A549 (cell line): Measurements from ENCODE around the gene TRPV4. TPM values are rescaled to one million over a fixed set of nuclear protein-coding genes. Genes with fewer than 3 reads are reported as not detected.

Experiments used
- ATAC-seq, 2 experiments: fragments of 200-7000 bp in 1 of 2; fragments of >200 bp in 1 of 2; cut with Nextera tagmentation in 1 of 2; cut with Tn5 transposase in 1 of 2; 3 replicates each; pipeline versions ENCODE4 v1.8.0 to v1.9.1; 2018 to 2020; ENCODE audit warnings: mild to moderate bottlenecking in 1 of 2, moderate library complexity in 1 of 2
- CTCF ChIA-PET: fragments of 300-600 bp; sonication (Branson Sonifier 250); formaldehyde crosslinking; extraction: SDS; loops from one replicate; lab custom pipeline; 2021; ENCODE audit warnings: antibody characterized with exemption, inconsistent platforms; lab: Yijun Ruan, JAX
- POLR2A ChIA-PET: fragments of 350-600 bp; formaldehyde crosslinking; extraction: SDS; loops from one replicate; lab custom pipeline; 2021; ENCODE audit warnings: antibody characterized with exemption, inconsistent platforms; lab: Yijun Ruan, JAX
- DNase-seq, 2 experiments: peaks; one replicate each; pipeline versions ENCODE4 v3.0.0 to v3.0.0-alpha.2; 2011 to 2016; ENCODE audit warnings: low read depth in 1 of 2, low spot score in 1 of 2
- FAIRE-seq: peaks from 2 replicates; lab custom pipeline; 2011; peaks lifted over from hg19 to GRCh38; lab: Jason Lieb, UNC
- H3K27ac ChIP-seq, 2 experiments: fragments of >200 bp; sonication (Bioruptor Twin); formaldehyde crosslinking; 3 replicates each; pipeline ENCODE4 v1.5.1; 2016 to 2017
- H3K4me1 ChIP-seq: fragments of >200 bp; sonication (Bioruptor Twin); formaldehyde crosslinking; 3 replicates; pipeline ENCODE4 v1.6.1; 2016
- H3K4me2 ChIP-seq: fragments of >200 bp; sonication (Bioruptor Twin); formaldehyde crosslinking; 3 replicates; pipeline ENCODE4 v1.6.1; 2016
- H3K4me3 ChIP-seq: fragments of >200 bp; sonication (Bioruptor Twin); formaldehyde crosslinking; 3 replicates; pipeline ENCODE4 v1.5.1; 2016
- H3K9me3 ChIP-seq: fragments of >200 bp; sonication (Bioruptor Twin); formaldehyde crosslinking; 3 replicates; pipeline ENCODE4 v1.6.1; 2016
- BHLHE40 ChIP-seq: IDR thresholded peaks from 2 replicates; pipeline ENCODE4 v1.6.1; 2012; ENCODE audit warnings: low read depth, low read length, inconsistent platforms
- CBX2 ChIP-seq: fragments of 200-600 bp; sonication (generic); IDR thresholded peaks from 2 replicates; pipeline ENCODE4 v1.6.1; 2016; ENCODE audit warnings: low read depth, mild to moderate bottlenecking, borderline replicate concordance
- CEBPB ChIP-seq, 2 experiments: fragments of >200 bp in 1 of 2; sonication (Bioruptor Twin) in 1 of 2; formaldehyde crosslinking in 1 of 2; IDR thresholded peaks; 2 replicates each; pipeline ENCODE4 v1.6.1; 2012 to 2016
- EHMT2 ChIP-seq: fragments of 200-600 bp; sonication (generic); IDR thresholded peaks from 2 replicates; pipeline ENCODE4 v1.6.1; 2016; ENCODE audit warnings: antibody characterized with exemption, low read depth, mild to moderate bottlenecking, moderate library complexity
- ELK1 ChIP-seq: fragments of 150-350 bp; IDR thresholded peaks from 2 replicates; pipeline ENCODE4 v1.6.1; 2014; ENCODE audit warnings: low read depth, mild to moderate bottlenecking, low read length
- FOSB ChIP-seq: fragments of 250-450 bp; sonication (Bioruptor Pico); IDR thresholded peaks from 2 replicates; pipeline ENCODE4 v1.5.0; 2020; ENCODE audit warnings: mild to moderate bottlenecking, moderate library complexity
- FOSL2 ChIP-seq, 2 experiments: fragments of 450-650 bp in 1 of 2; fragments of >200 bp in 1 of 2; sonication (Bioruptor Twin) in 1 of 2; formaldehyde crosslinking; IDR thresholded peaks; 2 replicates each; pipeline versions ENCODE4 v1.5.0 to v1.6.1; 2016 to 2020; ENCODE audit warnings: mild to moderate bottlenecking in 1 of 2, moderate library complexity in 1 of 2
- FOXS1 ChIP-seq: fragments of 250-450 bp; sonication (Bioruptor Pico); IDR thresholded peaks from 2 replicates; pipeline ENCODE4 v1.5.0; 2020; ENCODE audit warnings: mild to moderate bottlenecking, moderate library complexity
- HES2 ChIP-seq: fragments of >200 bp; sonication (Bioruptor Twin); formaldehyde crosslinking; IDR thresholded peaks from 2 replicates; pipeline ENCODE4 v1.6.1; 2016
- HOXA7 ChIP-seq: fragments of 250-450 bp; sonication (Bioruptor Pico); IDR thresholded peaks from 2 replicates; pipeline ENCODE4 v1.5.0; 2020; ENCODE audit warnings: mild to moderate bottlenecking, moderate library complexity
- HOXB13 ChIP-seq: fragments of 250-450 bp; sonication (Bioruptor Pico); IDR thresholded peaks from 2 replicates; pipeline ENCODE4 v1.5.0; 2020; ENCODE audit warnings: low read depth, mild to moderate bottlenecking, moderate library complexity
- JUN ChIP-seq, 2 experiments: fragments of >200 bp; sonication (Bioruptor Twin); formaldehyde crosslinking; IDR thresholded peaks; 2 replicates in 1 of 2; 3 replicates in 1 of 2; pipeline ENCODE4 v1.6.1; 2016 to 2017
- KDM1A ChIP-seq: fragments of 200-600 bp; sonication (generic); IDR thresholded peaks from 2 replicates; pipeline ENCODE4 v1.6.1; 2016; ENCODE audit warnings: low read depth, mild to moderate bottlenecking
- KDM5A ChIP-seq: fragments of 200-600 bp; sonication (generic); IDR thresholded peaks from 2 replicates; pipeline ENCODE4 v1.6.1; 2016; ENCODE audit warnings: antibody characterized with exemption, mild to moderate bottlenecking
- MAFK ChIP-seq: fragments of 450-650 bp; IDR thresholded peaks from 2 replicates; pipeline ENCODE4 v1.6.1; 2014; ENCODE audit not compliant: partially characterized antibody
- NPAS2 ChIP-seq: fragments of 250-450 bp; sonication (Bioruptor Pico); IDR thresholded peaks from 2 replicates; pipeline ENCODE4 v1.8.0; 2022; ENCODE audit warnings: mild to moderate bottlenecking, moderate library complexity, borderline replicate concordance
- PHF8 ChIP-seq: fragments of 200-600 bp; sonication (generic); IDR thresholded peaks from 2 replicates; pipeline ENCODE4 v1.6.1; 2016; ENCODE audit warnings: low read depth, mild to moderate bottlenecking, antibody characterized with exemption, moderate library complexity, borderline replicate concordance
- RAD21 ChIP-seq, 2 experiments: fragments of >200 bp in 1 of 2; sonication (Bioruptor Twin) in 1 of 2; formaldehyde crosslinking in 1 of 2; IDR thresholded peaks in 1 of 2; conservative IDR thresholded peaks in 1 of 2; 2 replicates in 1 of 2; 3 replicates in 1 of 2; pipeline ENCODE4 v1.6.1; 2012 to 2018; ENCODE audit warnings: inconsistent platforms in 1 of 2
- SREBF2 ChIP-seq: fragments of 450-650 bp; IDR thresholded peaks from 2 replicates; pipeline ENCODE4 v1.6.1; 2014; ENCODE audit warnings: mild to moderate bottlenecking, moderate library complexity
- USF2 ChIP-seq: fragments of 450-650 bp; IDR thresholded peaks from 2 replicates; pipeline ENCODE4 v1.6.1; 2014; ENCODE audit warnings: antibody characterized with exemption
- ZFP36 ChIP-seq: fragments of 450-650 bp; IDR thresholded peaks from 2 replicates; pipeline ENCODE4 v1.6.1; 2014; ENCODE audit warnings: borderline replicate concordance; ENCODE audit not compliant: partially characterized antibody
- ZNF302 ChIP-seq: fragments of 250-450 bp; sonication (Bioruptor Pico); IDR thresholded peaks from 2 replicates; pipeline ENCODE4 v1.9.0; 2021; ENCODE audit warnings: inconsistent platforms, mild to moderate bottlenecking, moderate library complexity
- WGBS: methylation state at CpG from one replicate; pipeline ENCODE4 v1.1.6; 2017; ENCODE audit errors: missing lambda C conversion rate; 5-methylcytosine and 5-hydroxymethylcytosine counted together
- polyA plus RNA-seq, 4 experiments: library from polyadenylated mRNA; depleted of rRNA in 3 of 4; stranded (reverse); fragments of >200 nt; fragmentation: RNase III in 1 of 4; extraction: RNeasy Plus Mini Kit Qiagen cat#74134 plus additional on column Dnase treatment in 1 of 4; gene quantifications; 2 replicates in 3 of 4; 3 replicates in 1 of 4; pipeline ENCODE4 v1.2.3, GENCODE V29; 2011 to 2017

Gene TRPV4
- polyA plus RNA-seq, 2 of the 4 experiments (the other 2 are of a cell fraction): 0.15 to 0.37 TPM

GRCh38 chr12:109821968-109822367 lies 11.2 kb downstream of the TRPV4 start:
- TF ChIP-seq HOXA7 (CRISPR knock-in tag) (no peak), BHLHE40 (no peak), HES2 (no peak), MAFK (no peak), PHF8 (no peak), NPAS2 (CRISPR knock-in tag) (no peak), ZNF302 (CRISPR knock-in tag) (no peak), EHMT2 (no peak), ZFP36 (no peak), ELK1 (no peak), RAD21 (conservative IDR thresholded peaks at IDR 0.05 in 1 of 2, IDR thresholded peaks at IDR 0.05 in 1 of 2) (no peak), CBX2 (no peak), FOSL2 (IDR thresholded peaks at IDR 0.05) (no peak), FOSL2 (CRISPR knock-in tag; IDR thresholded peaks at IDR 0.05) (no peak), KDM5A (no peak), USF2 (no peak), JUN (IDR thresholded peaks at IDR 0.05) (no peak), KDM1A (no peak), FOXS1 (no peak), HOXB13 (no peak), FOSB (CRISPR knock-in tag) (no peak)
- no peak for DNase-seq
- H3K4me2 ChIP-seq: no peak overlapping the region; the same call in 2 of the 3 replicates
- FAIRE-seq: no peak
- peak overlapping the region in 1 of 2 experiments; percentile 79; a peak in 2 of 6 replicates for H3K27ac ChIP-seq
- no peaks in the 10 kb centered on the region for H3K9me3 ChIP-seq
- peaks cover 25% of the 10 kb centered on the region for H3K4me1 ChIP-seq
- ATAC-seq: no peak
- POLR2A ChIA-PET: no interaction called here
- no peak overlapping the region for H3K4me3 ChIP-seq
- CTCF ChIA-PET: interaction anchor here (2.6 to 7.1 kb wide), 2 partner anchors 17 to 22 kb away, joined by 14 to 41 read pairs; no protein-coding TSS in a partner anchor

GRCh38 chr12:109820816-109821381 lies 12.3 kb downstream of the TRPV4 start:
- Histone ChIP-seq H3K4me3 (no peak overlapping the region), H3K9me3 (no peaks in the 10 kb centered on the region), H3K4me2 (no peak overlapping the region), H3K4me1 (peaks cover 25% of the 10 kb centered on the region), H3K27ac (peak overlapping the region in 1 of 2 experiments; percentile 60; a peak in 3 of 6 replicates)
- POLR2A ChIA-PET: no interaction called here
- FAIRE-seq (no peak), ATAC-seq (no peak), DNase-seq (no peak)
- 83% methylated on average over 16 of the region's 16 CpGs for WGBS
- CTCF ChIA-PET: interaction anchor here (1.0 to 7.3 kb wide), 3 partner anchors 15 to 32 kb away, joined by 3 to 85 read pairs (median 41); no protein-coding TSS in a partner anchor
- TF ChIP-seq SREBF2 (no peak), CEBPB (IDR thresholded peaks at IDR 0.05) (peak in 1 of 2 experiments; percentile 41; a peak in 1 of 4 replicates)
